Lower lobe of right lung (tissue), 2 donors: ENCODE results near the gene OR2A2. TPM values are rescaled to one million over a fixed set of nuclear protein-coding genes. Genes with fewer than 3 reads are reported as not detected.

Experiments
- ATAC-seq, 2 donors: fragments of 200-7000 bp; cut with Tn5 transposase; one replicate each; pipeline ENCODE4 v1.9.1; 2020 to 2022; ENCODE audit warnings: mild to moderate bottlenecking in 2 of 2, moderate library complexity in 2 of 2
- DNase-seq: peaks from one replicate; pipeline ENCODE4 v3.0.0-alpha.2; 2020
- H3K27ac ChIP-seq: fragments of 200-600 bp; one replicate; pipeline ENCODE4 v1.8.0; 2022
- H3K27me3 ChIP-seq: fragments of 200-600 bp; one replicate; pipeline ENCODE4 v1.8.0; 2022; ENCODE audit warnings: low read depth
- H3K36me3 ChIP-seq: fragments of 200-600 bp; one replicate; pipeline ENCODE4 v1.8.0; 2022; ENCODE audit warnings: mild to moderate bottlenecking
- H3K4me1 ChIP-seq: fragments of 200-600 bp; one replicate; pipeline ENCODE4 v1.8.0; 2022
- H3K4me3 ChIP-seq: fragments of 200-600 bp; one replicate; pipeline ENCODE4 v1.8.0; 2022; ENCODE audit warnings: mild to moderate bottlenecking
- H3K9me3 ChIP-seq: fragments of 200-600 bp; one replicate; pipeline ENCODE4 v1.8.0; 2022
- CTCF ChIP-seq: fragments of 200-600 bp; IDR thresholded peaks from one replicate; pipeline ENCODE4 v1.8.0; 2022; ENCODE audit warnings: antibody characterized with exemption, mild to moderate bottlenecking
- intact Hi-C: fragments of 100-400 bp; cut with DNase I; formaldehyde crosslinking; loops from one replicate; pipeline ENCODE4 v1.11.0; 2022
- total RNA-seq: library from RNA; stranded (reverse); fragmentation: NEBNext Ultra II Directional; extraction: Animal tissue kit (Norgen Biotek cat#: 25700); gene quantifications from one replicate; pipeline ENCODE4 v1.2.1, GENCODE V29; 2021
- donor health status: DM: no; HTN: yes; CAD: no; lungs with severe emphysema.

OR2A2 gene
- total RNA-seq, 1 donor from 2014 or later, result not detected

- Histone ChIP-seq H3K27ac (no peak overlapping the region), H3K9me3 (no peaks in the 10 kb centered on the region), H3K36me3 (no peaks in the 10 kb centered on the region), H3K4me1 (no peaks in the 10 kb centered on the region), H3K27me3 (no peaks in the 10 kb centered on the region), H3K4me3 (no peak overlapping the region)
- no peak for TF ChIP-seq CTCF
- ATAC-seq, result no peak
- intact Hi-C loops, result no loop called here
- DNase-seq, result no peak
These were observed 28.1 kb downstream of the OR2A2 start for GRCh38 chr7:144137501-144137900.

- peaks cover 2% of the 10 kb centered on the region for H3K9me3 ChIP-seq
- DNase-seq (no peak), ATAC-seq (no peak)
- intact Hi-C loops, result no loop called here
- H3K4me1 ChIP-seq, result no peaks in the 10 kb centered on the region
- H3K27ac ChIP-seq, result no peak overlapping the region
- H3K27me3 ChIP-seq, result no peaks in the 10 kb centered on the region
- H3K36me3 ChIP-seq, result no peaks in the 10 kb centered on the region
- TF ChIP-seq CTCF, result no peak
- no peak overlapping the region for H3K4me3 ChIP-seq
These were observed 32.8 kb downstream of the OR2A2 start for GRCh38 chr7:144142187-144142586.

- no peak for TF ChIP-seq CTCF
- Histone ChIP-seq H3K4me1 (no peaks in the 10 kb centered on the region), H3K27me3 (no peaks in the 10 kb centered on the region), H3K4me3 (no peak overlapping the region), H3K9me3 (peaks cover 24% of the 10 kb centered on the region), H3K27ac (no peak overlapping the region), H3K36me3 (no peaks in the 10 kb centered on the region)
- ATAC-seq (no peak), DNase-seq (no peak)
- intact Hi-C loops, result no loop called here
These were observed 35.0 kb downstream of the OR2A2 start for GRCh38 chr7:144144426-144144825.

- peaks cover 30% of the 10 kb centered on the region for H3K9me3 ChIP-seq
- no peak overlapping the region for H3K27ac ChIP-seq
- no peak overlapping the region for H3K4me3 ChIP-seq
- TF ChIP-seq CTCF, result no peak
- intact Hi-C loops, result no loop called here
- H3K36me3 ChIP-seq, result no peaks in the 10 kb centered on the region
- ATAC-seq, result no peak
- no peak for DNase-seq
- H3K4me1 ChIP-seq, result no peaks in the 10 kb centered on the region
- no peaks in the 10 kb centered on the region for H3K27me3 ChIP-seq
These were observed 38.9 kb downstream of the OR2A2 start for GRCh38 chr7:144148224-144148827.

GRCh38 chr7:144158861-144159260 lies 49.5 kb downstream of the OR2A2 start:
- no peak overlapping the region for H3K27ac ChIP-seq

More at GRCh38 chr7:144158861-144159260, 49.5 kb downstream of the OR2A2 start:
- DNase-seq (no peak), ATAC-seq (no peak)
- no peaks in the 10 kb centered on the region for H3K36me3 ChIP-seq
- no peak for TF ChIP-seq CTCF
- no peaks in the 10 kb centered on the region for H3K27me3 ChIP-seq
- H3K4me3 ChIP-seq, result no peak overlapping the region
- no peaks in the 10 kb centered on the region for H3K4me1 ChIP-seq
- H3K9me3 ChIP-seq, result no peaks in the 10 kb centered on the region
- intact Hi-C loops, result no loop called here

Other genes with a start within 250 kb of the OR2A2 start
- 43.3 TPM for gene TCAF1, start 207.4 kb upstream of the OR2A2 start, total RNA-seq
- not detected for gene OR2F2, start 174.3 kb upstream of the OR2A2 start, total RNA-seq
- not detected for gene OR2F1, start 154.7 kb upstream of the OR2A2 start, total RNA-seq
- not detected for gene OR6B1, start 109.3 kb upstream of the OR2A2 start, total RNA-seq
- gene OR2A5, start 60.6 kb upstream of the OR2A2 start, total RNA-seq, result not detected
- not detected for gene OR2A25, start 39.8 kb upstream of the OR2A2 start, total RNA-seq
- not detected for gene OR2A12, start 23.3 kb upstream of the OR2A2 start, total RNA-seq
- not detected for gene OR2A14, start 13.6 kb downstream of the OR2A2 start, total RNA-seq
- gene CTAGE4, start 73.9 kb downstream of the OR2A2 start, total RNA-seq, result 8.5 TPM
- gene ARHGEF35, start 86.2 kb downstream of the OR2A2 start, total RNA-seq, result 10.3 TPM
- gene OR2A42, start 130.0 kb downstream of the OR2A2 start, total RNA-seq, result not detected
- gene OR2A7, start 155.2 kb downstream of the OR2A2 start, total RNA-seq, result 12.1 TPM
- gene CTAGE8, start 159.7 kb downstream of the OR2A2 start, total RNA-seq, result 4.2 TPM
- gene OR2A1, start 202.8 kb downstream of the OR2A2 start, total RNA-seq, result 0.15 TPM
- gene ARHGEF5, start 245.8 kb downstream of the OR2A2 start, total RNA-seq, result 39.5 TPM